ENCODE measurements around the gene RPN1. TPM values are rescaled to one million over a fixed set of nuclear protein-coding genes. Genes with fewer than 3 reads are reported as not detected.
A peak's percentile ranks its signal among the peaks of the same experiment; 100 is the strongest.

RPN1 gene
- total RNA-seq, 2 experiments from 2014 or later, result 123 to 149 TPM

- no peaks in the 10 kb centered on the region for H3K4me1 ChIP-seq (ENCODE audit: insufficient read depth, low read length, poor library complexity, severe bottlenecking)
- intact Hi-C loops (cut with micrococcal nuclease; ENCODE audit: unreplicated experiment), result no loop called here
- no peak overlapping the region for H3K4me2 ChIP-seq (ENCODE audit: low read length)
- no peak overlapping the region for H3K27ac ChIP-seq (ENCODE audit: low read depth, low read length, poor library complexity, severe bottlenecking)
- H3K9me3 ChIP-seq (ENCODE audit: low read length), result no peaks in the 10 kb centered on the region; the same call in 1 of the 2 replicates
- ChIA-PET CTCF (ENCODE audit: unreplicated experiment) (no interaction called here), POLR2A (interaction anchor here (0.7 kb wide), 1 partner anchor 57 kb away, joined by 3 read pairs; no protein-coding TSS in a partner anchor)
- no peaks in the 10 kb centered on the region for H4K20me1 ChIP-seq (ENCODE audit: insufficient read depth, low read length)
- no peaks in the 10 kb centered on the region for H3K36me3 ChIP-seq (ENCODE audit: insufficient read depth, low read length)
- no peak overlapping the region for H3K4me3 ChIP-seq (ENCODE audit: low read depth, low read length, poor library complexity, severe bottlenecking)
- H3K79me2 ChIP-seq (ENCODE audit: insufficient read depth, low read depth, low read length), result no peaks in the 10 kb centered on the region
- H3K9me2 ChIP-seq (ENCODE audit: insufficient read depth, low read length), result no peaks in the 10 kb centered on the region
- TF ChIP-seq CTCF (conservative IDR thresholded peaks at IDR 0.05; ENCODE audit: low read length), result no peak
- TF ChIP-seq EZH2phosphoT487 (IDR thresholded peaks at IDR 0.05; ENCODE audit: borderline replicate concordance, low read depth, low read length), result no peak
- BruUV-seq (replicated peaks), result no TSS peak
- H2AFZ ChIP-seq (ENCODE audit: low read length), result no peak overlapping the region
- no peak for DNase-seq (ENCODE audit: low spot score)
These were observed 17.0 kb upstream of the RPN1 start for GRCh38 chr3:128667641-128668040.

- TF ChIP-seq CTCF (conservative IDR thresholded peaks at IDR 0.05; ENCODE audit: low read length), result peak; percentile 47; the same call in 1 of the 2 replicates
- TF ChIP-seq EZH2phosphoT487 (IDR thresholded peaks at IDR 0.05; ENCODE audit: borderline replicate concordance, low read depth, low read length), result no peak
- no peak overlapping the region for H3K27ac ChIP-seq (ENCODE audit: low read depth, low read length, poor library complexity, severe bottlenecking)
- no peak for DNase-seq (ENCODE audit: low spot score)
- H3K9me3 ChIP-seq (ENCODE audit: low read length), result no peaks in the 10 kb centered on the region
- ChIA-PET CTCF (ENCODE audit: unreplicated experiment) (no interaction called here), POLR2A (interaction anchor here (1.4 kb wide), 1 partner anchor 15 kb away, joined by 4 read pairs; no protein-coding TSS in a partner anchor)
- no peaks in the 10 kb centered on the region for H3K4me1 ChIP-seq (ENCODE audit: insufficient read depth, low read length, poor library complexity, severe bottlenecking)
- no peaks in the 10 kb centered on the region for H3K79me2 ChIP-seq (ENCODE audit: insufficient read depth, low read depth, low read length)
- no peak overlapping the region for H2AFZ ChIP-seq (ENCODE audit: low read length)
- no peak overlapping the region for H3K4me3 ChIP-seq (ENCODE audit: low read depth, low read length, poor library complexity, severe bottlenecking)
- intact Hi-C loops (cut with micrococcal nuclease; ENCODE audit: unreplicated experiment), result no loop called here
- H4K20me1 ChIP-seq (ENCODE audit: insufficient read depth, low read length), result no peaks in the 10 kb centered on the region
- H3K36me3 ChIP-seq (ENCODE audit: insufficient read depth, low read length), result no peaks in the 10 kb centered on the region
- no peaks in the 10 kb centered on the region for H3K9me2 ChIP-seq (ENCODE audit: insufficient read depth, low read length)
- no TSS peak for BruUV-seq (replicated peaks)
- H3K4me2 ChIP-seq (ENCODE audit: low read length), result no peak overlapping the region
These were observed 14.9 kb upstream of the RPN1 start for GRCh38 chr3:128665362-128666021.

GRCh38 chr3:128663151-128663550, 12.5 kb upstream of the RPN1 start:
- H3K9me3 ChIP-seq (ENCODE audit: low read length), result no peaks in the 10 kb centered on the region
- intact Hi-C loops (cut with micrococcal nuclease; ENCODE audit: unreplicated experiment), result no loop called here
- no peaks in the 10 kb centered on the region for H4K20me1 ChIP-seq (ENCODE audit: insufficient read depth, low read length)
- TF ChIP-seq EZH2phosphoT487 (IDR thresholded peaks at IDR 0.05; ENCODE audit: borderline replicate concordance, low read depth, low read length) (no peak), CTCF (conservative IDR thresholded peaks at IDR 0.05; ENCODE audit: low read length) (no peak)
- H2AFZ ChIP-seq (ENCODE audit: low read length), result no peak overlapping the region
- no peak overlapping the region for H3K27ac ChIP-seq (ENCODE audit: low read depth, low read length, poor library complexity, severe bottlenecking)
- H3K79me2 ChIP-seq (ENCODE audit: insufficient read depth, low read depth, low read length), result no peaks in the 10 kb centered on the region
- no peaks in the 10 kb centered on the region for H3K4me1 ChIP-seq (ENCODE audit: insufficient read depth, low read length, poor library complexity, severe bottlenecking)
- ChIA-PET POLR2A (interaction anchor here (0.8 to 1.4 kb wide), 2 partner anchors 12 to 34 kb away, joined by 3 to 4 read pairs; no protein-coding TSS in a partner anchor), CTCF (ENCODE audit: unreplicated experiment) (no interaction called here)
- no peak overlapping the region for H3K4me2 ChIP-seq (ENCODE audit: low read length)
- no TSS peak for BruUV-seq (replicated peaks)
- DNase-seq (ENCODE audit: low spot score), result no peak
- H3K36me3 ChIP-seq (ENCODE audit: insufficient read depth, low read length), result no peaks in the 10 kb centered on the region
- H3K9me2 ChIP-seq (ENCODE audit: insufficient read depth, low read length), result no peaks in the 10 kb centered on the region
- H3K4me3 ChIP-seq (ENCODE audit: low read depth, low read length, poor library complexity, severe bottlenecking), result no peak overlapping the region
